Measurements from ENCODE around the gene TNS1.

Gene TNS1

DNA sequence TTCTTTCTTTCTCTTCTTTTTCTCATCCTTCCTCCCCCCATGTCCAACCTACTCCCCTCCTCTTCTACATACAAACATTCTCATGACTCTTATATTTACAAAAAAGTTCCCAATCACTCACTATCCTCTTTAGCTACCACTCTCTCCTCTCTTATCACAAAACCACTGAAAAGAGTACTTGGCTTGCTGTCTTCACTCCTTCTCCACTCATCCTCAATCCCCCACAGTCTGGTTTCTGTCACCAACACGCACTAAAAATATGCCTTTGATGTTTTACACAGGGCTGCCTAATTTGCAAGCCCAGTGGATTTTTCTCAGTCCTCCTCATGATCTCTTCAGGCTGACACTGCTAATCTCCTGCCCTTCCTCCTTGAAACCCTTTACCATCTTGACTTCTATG lies 159.5 kb downstream of the TNS1 start:
- no peak for DNase-seq

DNA sequence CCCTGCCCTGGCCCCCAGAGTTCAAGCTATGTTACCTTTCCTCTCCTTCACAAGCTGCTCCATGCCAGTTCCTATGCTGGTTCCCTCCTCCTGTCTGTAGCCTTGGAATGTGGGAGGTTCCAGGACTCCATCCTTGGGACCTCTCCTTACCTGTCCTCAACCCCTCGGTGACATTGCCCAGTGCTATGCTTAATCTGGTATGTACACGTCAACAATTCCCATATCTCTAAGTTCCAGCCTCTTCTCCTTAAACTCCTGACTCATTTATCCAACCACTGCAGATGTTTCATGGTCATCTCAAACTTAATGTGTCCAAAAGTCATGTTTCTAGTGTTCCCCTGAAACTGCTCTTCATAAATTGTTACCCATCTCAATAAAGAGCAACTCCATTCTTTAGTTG lies 160.8 kb downstream of the TNS1 start:
- no peak for DNase-seq

DNA sequence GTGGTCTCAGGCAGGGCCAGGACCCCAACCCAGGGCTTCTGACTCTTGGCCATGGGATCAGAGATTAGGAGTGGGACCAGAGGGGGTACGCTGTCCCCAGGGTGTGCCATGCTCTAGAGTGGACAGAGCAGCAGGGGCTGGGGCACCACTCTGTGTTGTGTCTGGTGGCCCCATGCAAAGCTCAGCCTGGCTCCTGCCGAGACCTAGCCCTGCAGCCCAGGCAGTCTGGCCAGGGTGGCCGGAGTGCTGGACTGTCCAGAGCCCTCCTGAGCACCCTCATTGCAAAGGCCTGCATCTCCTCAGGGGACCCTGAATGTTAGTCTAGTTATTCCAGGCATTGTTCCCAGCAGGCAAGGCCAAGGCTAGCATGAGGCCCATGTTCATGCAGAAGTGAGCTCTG lies 162.3 kb downstream of the TNS1 start:
- DNase-seq: no peak

DNA sequence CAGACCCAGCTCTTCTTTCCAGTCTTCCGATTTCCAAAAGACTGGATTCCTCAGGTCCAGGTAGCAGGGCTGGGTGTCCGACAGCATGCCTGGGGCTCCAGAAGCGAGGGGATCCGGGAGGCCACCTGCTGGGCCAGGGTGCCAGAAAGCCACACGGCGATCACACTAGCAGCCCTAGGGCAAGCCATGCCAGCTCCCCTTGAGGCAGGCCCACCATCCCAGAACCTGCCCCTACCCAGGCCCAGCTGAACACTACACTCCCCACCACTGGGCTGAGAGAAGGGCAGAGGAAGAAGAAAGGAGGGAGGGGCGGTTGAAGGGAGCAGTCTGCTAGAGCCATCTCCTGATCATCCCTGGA lies 163.1 kb downstream of the TNS1 start:
- DNase-seq: no peak

DNA sequence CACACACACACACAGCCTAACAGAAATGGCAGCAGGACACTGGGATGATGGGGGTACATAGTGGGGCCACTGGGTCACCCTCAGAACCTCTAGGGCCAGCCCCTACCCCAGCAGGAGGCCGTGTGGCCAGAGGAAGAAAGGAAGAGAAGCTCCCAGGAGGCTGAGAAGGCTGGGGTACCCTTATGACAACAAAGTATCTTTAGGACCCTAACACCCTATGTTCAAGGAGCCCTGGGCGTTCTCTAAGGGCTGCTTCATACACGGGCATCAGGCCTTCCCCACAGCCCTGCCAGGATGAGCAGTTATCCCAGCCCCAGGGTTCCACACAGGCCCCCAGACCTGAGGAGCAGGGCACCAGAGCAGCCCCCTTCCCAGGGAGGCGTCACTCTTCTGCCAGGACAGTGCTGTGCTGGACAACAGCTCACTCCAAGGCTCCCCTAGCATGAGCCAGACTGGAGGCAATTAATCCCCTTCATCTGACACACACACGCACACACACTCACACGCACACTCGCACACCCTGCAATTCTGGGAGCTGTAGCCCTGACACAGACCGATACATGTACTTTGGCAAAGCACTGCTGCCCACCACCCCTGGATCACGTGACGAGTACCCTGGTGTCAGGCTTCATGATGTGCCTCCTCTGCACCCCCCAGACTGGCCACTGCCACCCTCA lies 163.6 kb downstream of the TNS1 start:
- no peak for DNase-seq

DNA sequence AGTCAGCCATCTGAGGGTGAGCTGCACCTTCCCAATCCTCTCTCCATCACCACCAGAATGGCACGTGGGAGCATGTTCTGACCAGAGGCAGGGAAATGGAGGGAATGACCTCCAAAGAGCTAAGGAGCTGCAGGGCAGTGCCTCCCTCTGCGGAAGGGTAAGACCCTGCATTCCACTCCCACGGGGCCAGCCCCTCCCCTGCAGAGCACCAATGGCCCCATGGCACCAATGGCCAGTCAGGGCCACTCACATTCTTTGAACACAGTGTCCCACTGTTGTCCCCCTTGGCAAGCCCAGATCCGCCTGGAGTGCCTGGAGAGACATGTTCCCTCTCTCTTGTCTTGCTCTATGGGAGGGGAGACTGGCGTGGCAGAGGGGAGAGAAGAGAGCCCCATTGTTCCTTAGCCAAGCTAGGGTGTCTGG lies 164.4 kb downstream of the TNS1 start:
- no peak for DNase-seq

DNA sequence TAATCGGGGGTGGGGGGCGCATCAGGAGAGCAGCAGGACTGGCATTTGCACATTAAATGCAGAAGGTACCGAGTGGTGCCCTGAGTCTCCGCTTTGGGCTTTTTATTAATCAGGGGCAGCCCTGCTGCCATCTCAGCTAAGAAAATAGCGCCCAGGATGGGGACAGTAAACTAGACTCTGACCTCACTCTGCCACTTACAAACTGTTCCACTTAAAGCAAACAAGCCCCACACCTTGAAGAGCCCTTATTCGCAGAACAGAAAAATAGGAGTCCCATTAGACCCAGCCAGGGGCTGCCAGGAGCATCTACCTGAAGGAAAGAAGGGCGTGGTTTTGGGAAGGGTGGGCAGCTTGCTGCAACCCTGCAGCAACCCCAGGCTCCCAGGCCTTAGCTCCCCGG lies 165.3 kb downstream of the TNS1 start:
- no peak for DNase-seq

DNA sequence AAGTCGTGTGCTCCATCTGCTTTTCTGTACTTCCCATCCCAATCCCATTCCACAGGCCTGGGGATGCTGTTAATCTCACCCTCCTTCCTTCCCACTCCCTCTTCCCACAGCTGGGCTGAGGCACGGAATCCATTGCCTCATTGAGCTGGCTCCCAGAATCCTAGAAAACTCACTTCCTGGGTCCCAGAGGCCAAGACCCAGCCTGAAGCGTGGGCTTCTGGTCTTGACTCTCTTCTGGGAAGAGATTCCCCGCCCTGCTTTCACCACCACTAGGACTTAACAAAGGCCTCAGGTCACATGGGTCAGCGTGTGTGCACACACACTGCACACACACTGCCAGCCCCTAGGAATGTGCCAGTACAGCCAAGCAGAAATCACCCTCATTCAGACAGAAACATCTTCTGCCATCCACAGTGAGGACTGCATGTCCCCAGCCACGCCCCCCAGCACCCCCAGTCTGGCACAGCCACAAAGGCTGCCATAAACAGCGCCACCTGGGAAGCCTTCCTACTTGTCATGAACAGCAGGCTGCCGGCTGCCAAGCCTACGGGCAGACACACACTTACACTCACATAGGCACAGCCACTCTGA lies 165.8 kb downstream of the TNS1 start:
- no peak for DNase-seq

DNA sequence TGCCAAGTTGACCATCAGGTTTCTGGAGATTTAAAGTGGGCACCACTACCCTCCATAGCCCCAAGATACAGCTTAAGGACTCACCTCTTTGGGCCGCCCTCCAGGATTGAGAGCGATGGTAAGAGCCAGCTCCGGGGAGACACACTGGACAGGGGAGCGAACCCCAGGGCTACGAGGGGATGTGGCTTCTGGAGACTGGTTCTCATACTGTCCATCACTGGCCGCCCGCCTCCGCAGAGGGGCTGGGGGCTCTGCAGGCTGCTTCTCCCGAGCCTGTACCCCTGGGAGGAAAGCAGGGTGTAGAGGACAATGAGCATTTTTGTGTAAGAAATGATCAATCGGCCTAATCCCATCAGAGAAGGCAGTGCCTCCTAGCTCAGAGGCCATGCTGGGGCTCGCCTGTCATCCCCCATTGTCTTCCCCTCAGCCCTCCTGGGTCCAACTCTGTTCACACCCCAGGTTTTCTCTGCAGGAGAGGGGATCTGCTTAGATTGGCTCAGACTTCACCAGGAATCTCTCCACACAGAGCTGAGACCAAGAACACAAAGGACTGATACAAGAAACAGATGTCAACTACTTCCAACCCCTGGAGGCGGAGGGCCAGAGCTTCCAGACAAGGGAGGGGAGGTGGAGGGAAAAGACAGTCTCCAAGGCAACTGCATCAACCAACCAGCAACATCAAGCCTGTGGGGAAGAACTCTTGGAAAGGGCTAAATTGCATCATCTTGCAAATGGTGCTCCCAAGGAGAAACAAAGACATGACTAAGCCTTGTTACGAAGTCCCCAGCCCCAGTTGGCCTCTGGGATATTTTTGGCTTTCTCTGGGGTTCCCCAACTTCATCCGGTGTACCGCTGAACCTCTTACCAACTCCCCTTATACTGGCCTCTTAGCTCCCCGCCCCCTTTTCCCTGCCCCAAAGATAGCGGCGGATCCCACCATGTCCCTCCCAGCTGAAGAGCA lies 166.6 kb downstream of the TNS1 start:
- no peak for DNase-seq

DNA sequence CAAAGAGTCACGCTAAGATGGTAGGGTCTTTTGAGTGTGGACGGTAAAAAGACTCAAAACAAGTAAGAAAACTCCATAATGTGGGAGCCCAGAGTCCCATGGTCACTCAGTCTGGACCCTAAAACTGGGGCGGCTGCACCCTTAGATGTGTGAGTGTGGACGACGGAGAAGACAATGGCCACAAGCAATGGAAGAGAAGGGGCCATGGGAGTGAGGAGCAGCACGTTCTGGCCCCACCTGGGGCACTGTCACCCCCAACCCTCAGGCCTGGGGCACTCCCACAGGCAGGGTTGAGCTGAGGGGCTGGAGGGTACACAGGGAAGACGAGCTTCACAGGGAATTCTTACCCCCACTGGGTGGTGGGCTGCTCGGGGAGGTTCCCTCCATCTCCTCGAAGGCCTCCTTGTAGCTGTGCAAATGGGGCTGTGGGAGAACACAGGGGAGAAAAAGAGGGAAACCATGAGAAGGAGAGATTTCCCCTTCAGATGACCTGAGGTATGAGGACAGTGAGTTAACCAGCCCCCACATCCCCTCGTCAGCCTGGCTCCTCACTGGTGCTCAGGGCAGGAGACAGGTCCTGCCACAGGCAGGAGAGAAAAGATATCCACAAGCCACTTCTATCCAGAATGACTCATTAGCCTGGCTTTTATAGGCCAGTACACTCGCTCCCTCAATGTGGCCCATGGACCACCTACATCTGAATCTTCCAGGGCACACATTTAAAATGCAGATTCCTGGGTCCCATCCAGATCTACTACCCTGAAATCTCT lies 167.9 kb downstream of the TNS1 start:
- DNase-seq: no peak

DNA sequence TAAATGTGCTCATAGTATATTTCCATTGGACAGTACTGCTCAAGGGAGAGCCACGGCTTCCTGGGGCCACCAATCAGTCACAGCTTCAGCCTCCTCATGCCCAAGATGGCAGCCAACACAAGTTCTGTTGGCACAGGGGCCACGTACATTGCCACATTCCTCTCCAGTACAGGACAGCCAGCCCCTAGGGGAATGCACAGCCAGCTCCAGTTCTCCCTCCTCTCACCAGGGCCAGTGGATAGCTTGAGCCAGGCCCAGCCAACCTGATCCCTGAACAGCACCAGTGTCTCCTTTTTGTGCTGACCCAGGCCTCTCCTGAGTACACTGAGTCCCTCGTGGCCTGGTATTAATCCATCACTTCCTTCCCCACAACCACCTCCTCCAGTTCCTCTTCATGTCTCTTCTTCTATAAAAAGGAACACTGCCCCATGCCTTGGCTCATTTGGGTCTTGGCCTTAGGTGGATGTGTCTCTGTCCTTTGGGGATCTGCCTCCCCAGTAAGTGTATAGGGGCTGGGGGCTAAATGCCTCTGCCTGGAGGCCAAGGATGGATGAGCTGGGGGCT lies 168.7 kb downstream of the TNS1 start:
- DNase-seq: no peak

DNA sequence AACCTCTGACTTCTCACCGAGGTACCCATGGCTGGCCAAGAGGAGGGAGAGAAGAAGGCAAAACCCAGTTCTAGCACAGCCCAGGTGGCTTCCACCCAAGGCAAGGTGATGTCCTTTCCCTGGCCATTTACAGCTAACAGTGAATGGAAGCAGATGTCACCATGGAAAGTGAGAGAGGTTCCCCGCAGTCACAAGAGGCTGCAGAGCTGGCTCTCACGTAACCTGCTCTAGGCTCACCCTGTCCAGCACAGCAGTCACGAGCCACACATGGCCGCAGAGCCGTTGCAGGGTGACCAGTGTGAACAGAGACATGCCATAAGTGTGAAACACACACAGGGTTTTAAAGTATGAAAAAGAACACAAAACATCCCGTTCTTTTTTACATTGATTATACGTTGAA lies 169.4 kb downstream of the TNS1 start:
- DNase-seq: no peak

DNA sequence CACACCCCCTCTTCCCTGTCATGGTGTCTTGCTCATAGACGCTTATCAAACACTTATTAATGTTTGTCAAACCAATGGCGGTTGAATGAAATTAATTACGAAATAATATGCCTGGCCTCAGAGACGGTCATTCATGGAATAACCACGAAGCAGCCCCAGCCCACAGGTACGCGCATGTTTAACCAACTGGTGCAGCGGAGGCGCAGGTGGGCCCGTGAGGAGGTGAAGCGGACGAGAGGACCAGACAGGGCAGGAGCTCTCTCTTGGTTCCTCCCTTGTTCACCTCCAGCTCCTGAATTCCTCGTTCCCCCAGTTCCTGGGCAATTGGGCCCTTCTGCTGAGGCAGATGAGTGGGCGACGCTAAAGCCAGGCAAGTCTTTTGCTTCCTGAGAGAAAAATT lies 169.8 kb downstream of the TNS1 start:
- DNase-seq: no peak

DNA sequence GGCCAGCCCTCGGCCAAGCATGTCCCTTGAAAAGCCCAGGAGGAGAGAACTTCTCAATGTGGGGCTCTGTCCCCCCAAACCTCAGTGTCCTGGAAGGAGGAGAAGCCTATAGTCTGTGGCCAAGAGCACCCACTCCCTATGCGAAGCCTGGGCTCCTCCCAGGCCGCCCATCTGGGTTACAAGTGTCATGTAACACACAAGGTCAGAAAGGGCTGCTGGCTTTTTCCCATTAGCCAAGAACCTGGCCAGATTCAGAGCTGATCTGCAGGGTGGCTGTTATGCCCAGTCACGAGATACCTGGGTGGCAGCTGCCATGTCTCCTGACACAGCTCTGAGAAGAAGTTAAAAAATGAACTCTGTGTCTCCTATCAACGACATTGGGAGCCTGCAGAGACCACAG lies 170.7 kb downstream of the TNS1 start:
- DNase-seq: no peak

DNA sequence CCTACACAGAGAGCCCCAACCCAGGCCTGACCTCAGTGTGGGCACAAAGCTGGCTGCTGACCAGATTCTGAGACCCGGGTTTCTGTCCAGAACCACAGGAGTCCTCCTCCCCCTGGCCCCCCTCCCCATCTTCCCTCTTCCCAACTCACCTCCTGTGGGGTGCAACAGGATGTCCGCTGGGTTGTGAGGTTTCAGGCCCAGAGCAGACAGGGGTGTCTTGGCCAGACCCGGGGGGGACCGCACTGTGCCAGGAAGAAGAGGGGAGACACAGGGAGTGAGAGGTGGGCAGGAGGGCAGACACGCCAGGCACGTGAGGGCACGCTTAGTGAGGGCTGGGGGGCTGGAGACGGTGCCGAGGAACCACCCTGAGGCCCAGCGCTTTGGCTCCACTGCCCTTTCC lies 171.5 kb downstream of the TNS1 start:
- no peak for DNase-seq

DNA sequence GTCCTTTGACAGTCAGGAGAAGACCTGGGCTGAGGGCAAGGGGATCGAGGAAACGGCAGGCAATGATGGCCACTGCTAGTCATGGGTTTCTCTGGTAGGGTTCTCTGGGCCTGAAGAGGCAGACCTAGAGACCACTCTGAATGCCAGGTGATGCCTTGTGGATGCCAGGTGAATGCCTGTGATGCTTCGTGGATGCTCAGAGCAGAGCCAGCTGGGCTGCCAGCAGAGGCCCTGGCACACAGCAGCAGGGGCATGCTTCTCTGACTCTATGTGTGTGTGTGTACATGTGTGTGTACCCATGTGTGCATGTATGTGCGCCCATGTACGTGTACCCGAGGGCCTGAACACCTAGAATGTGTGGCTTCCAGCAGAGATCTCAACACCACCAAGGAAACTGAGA lies 172.0 kb downstream of the TNS1 start:
- no peak for DNase-seq

DNA sequence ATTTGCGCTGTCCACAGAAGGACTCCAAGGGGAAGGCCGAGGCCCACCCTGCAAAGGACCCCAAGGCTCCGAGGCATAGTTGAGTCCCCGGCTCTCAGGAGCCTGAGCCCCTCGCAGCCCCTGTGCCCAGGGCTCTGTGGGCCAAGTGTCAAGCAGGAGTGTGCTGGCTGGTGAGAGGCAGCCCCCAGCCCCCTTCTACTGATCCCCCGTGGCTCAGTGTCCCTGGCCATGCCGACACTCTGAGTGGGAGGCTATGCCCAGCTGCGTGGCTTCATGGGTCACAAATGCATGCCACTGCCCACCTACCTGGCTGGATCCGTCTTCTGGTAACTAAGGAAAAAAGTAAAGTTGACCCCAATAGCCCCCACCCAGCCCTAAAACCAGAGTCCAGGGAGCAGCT lies 172.7 kb downstream of the TNS1 start:
- no peak for DNase-seq

DNA sequence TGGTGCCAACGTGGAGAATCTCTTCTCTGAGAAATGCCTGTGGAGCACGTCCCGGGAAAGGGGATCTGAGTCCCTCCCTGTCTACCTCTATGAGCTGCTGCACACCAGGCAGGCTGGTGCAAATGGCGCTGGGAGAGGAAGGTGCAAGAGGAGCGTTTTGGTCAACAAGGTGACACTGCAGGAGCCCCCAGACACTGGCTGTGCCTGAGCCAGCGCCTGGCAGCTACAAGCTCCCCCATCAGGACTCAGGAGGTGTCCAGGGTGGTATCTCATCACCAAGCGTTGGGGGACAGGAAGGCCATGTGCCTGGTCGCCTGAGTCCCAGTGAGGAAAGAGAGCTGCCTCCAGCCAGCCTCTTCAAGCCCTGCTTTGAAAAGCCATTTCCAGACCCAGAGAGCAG lies 173.4 kb downstream of the TNS1 start:
- no peak for DNase-seq

DNA sequence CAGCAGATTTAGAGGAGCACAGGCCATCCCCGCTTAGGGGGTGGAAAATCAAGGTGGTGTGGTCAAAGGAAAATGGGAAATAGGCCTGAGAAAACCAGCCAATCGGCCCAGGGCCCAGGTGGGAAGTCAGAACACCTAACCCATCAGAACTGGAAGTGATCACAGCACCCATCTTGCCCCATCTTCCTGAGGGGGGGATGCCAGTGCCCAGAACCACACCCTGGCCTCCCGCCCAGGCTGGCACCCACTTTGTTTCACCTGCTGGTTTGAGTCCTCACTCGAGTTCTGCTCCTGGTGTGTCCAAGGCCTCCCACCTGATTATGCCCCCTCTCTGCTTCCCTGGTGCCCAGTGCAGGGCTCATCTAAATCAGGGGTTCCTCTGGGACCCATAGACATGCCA lies 174.5 kb downstream of the TNS1 start:
- no peak for DNase-seq

DNA sequence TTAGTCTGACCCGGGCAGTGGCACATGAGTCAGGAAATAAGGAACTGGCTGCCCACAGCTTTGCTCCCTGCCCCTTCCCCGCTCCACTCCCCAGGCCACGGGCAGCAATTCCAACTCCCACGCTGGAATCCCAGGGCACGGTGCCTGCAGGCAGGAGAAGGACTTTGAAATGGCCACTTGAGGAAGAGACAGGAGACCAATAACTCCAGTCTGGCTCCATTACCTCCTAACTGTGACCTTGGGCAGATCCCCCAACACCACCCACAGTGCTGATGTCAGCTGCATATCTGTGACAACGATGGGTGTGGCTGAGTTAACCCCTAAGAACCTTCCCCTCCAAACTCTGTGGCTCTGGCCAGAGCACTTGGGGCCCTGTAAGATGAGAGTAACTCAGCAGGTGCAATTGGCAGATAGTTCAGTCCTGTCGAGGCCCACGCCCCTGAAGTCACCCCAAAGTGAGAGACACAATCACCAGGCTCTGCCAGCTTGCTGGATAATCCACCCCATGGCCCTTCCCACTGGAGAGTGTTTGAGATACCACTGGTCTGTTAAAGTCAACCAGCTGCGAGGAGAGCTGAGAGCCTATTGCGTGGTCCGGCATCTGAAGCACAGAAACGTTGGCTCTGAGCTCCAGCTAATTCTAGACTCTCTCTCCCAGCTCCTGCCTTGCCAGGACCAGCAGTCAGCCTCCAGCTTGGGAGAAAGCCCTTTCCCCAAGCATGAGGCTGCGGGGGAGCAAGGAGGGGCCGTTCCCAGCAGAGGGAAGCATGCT lies 175.2 kb downstream of the TNS1 start:
- DNase-seq: no peak

DNA sequence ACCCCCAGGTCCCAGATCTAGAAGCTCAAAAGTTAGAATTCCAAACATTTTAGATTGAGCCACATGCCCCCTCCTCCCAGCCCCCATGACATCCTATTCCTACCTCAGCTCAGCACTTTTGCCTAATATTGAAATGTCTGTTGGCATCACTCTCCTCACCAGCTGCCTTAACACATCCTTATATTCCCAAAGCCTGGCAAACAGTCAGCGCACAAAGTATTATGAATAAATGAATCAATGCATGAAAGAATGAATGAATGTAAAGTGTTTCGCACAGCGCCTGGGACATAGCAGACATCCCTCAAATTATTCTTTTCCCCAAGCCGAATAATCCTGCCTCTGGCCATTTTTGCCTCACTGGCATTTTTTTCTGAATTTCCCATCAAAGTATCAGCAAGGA lies 175.8 kb downstream of the TNS1 start:
- DNase-seq: no peak

DNA sequence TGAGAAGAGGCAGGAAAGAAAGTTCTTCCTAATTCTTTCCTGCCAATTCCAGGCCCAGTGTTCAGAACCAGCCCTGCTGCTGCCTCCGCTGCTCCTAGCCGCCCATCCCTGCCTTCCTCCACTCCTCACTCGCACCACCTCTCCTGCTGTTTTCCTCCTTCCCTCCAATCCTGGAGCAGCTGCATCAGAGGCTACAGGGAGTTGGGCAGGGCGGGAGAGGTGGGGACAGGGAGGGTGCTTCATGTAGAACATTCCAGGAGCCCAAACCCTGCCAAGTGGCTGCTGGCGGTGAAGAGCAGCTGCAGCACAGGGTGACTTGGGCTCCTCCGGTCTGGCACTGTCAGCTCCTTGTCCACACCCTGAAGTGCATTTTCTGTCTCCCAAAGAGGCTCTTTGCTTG lies 176.3 kb downstream of the TNS1 start:
- no peak for DNase-seq

Data from CD4-positive, alpha-beta T cell treated with Interleukin-10 for 1 hour (primary cell).